ENCODE measurements around the gene TIAM2. TPM values are rescaled to one million over a fixed set of nuclear protein-coding genes. Genes with fewer than 3 reads are reported as not detected.

The TIAM2 gene
- total and polyA plus RNA-seq, 12 donors: 4.3 to 22.5 (median 11.8) TPM

DNA sequence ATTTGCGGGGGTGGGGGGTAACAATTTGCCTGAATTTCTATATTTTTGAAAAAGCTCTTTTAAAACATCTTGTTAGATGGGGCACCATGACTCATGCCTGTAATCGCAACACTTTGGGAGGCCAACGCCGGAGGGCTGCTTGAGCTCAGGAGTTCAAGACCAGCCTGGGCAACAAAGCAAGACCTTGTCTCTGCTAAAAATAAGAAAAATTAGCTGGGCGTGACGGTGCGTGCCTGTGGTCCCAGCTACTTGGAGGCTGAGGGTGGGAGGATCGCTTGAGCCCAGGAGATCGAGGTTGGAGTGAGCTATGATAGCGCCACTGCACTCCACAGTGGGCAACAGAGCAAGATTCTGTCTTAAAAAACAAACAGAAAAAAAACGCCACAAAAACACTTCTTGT is 41.5 kb upstream of the TIAM2 start:
- no peaks in the 10 kb centered on the region for H3K9me3 ChIP-seq
- H3K36me3 ChIP-seq: peaks cover 0 to 30% (median 0%) of the 10 kb centered on the region in 9 donors
- WGBS, 2 donors: 93 to 96% methylated on average over 11 of the region's 11 CpGs
- DNase-seq (no peak), ATAC-seq (no peak)
- TF ChIP-seq, protein P1, sequence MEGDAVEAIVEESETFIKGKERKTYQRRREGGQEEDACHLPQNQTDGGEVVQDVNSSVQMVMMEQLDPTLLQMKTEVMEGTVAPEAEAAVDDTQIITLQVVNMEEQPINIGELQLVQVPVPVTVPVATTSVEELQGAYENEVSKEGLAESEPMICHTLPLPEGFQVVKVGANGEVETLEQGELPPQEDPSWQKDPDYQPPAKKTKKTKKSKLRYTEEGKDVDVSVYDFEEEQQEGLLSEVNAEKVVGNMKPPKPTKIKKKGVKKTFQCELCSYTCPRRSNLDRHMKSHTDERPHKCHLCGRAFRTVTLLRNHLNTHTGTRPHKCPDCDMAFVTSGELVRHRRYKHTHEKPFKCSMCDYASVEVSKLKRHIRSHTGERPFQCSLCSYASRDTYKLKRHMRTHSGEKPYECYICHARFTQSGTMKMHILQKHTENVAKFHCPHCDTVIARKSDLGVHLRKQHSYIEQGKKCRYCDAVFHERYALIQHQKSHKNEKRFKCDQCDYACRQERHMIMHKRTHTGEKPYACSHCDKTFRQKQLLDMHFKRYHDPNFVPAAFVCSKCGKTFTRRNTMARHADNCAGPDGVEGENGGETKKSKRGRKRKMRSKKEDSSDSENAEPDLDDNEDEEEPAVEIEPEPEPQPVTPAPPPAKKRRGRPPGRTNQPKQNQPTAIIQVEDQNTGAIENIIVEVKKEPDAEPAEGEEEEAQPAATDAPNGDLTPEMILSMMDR (IDR thresholded peaks at IDR 0.05): no peak
- H3K4me3 ChIP-seq: no peak overlapping the region
- intact Hi-C loops (cut with DNase I): no loop called here
- H3K27ac ChIP-seq: no peak overlapping the region
- H3K4me1 ChIP-seq: no peaks in the 10 kb centered on the region
- H3K27me3 ChIP-seq: no peaks in the 10 kb centered on the region

DNA sequence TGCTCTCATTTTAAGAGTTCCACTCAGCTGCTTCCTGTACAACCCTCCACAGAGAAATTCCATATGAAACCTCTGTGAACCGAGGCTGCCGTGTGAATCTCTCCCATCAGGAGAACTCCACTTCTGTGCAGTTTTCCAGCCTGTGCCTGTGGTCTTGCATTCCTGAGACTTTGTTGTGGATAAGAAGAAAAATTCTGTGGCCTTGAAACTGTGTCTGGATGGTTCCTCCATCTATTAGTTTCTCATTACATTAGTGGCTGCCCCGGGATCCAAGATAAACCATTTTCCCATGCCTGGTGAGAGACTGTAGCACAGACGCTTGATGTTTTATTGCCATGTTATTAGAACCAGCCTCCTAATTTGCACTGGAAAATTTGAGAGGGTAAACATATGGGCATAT is 40.8 kb upstream of the TIAM2 start:
- WGBS, 2 donors: 86 to 90% methylated on average over 4 of the region's 4 CpGs
- no peak overlapping the region for H3K4me3 ChIP-seq
- H3K9me3 ChIP-seq: no peaks in the 10 kb centered on the region
- intact Hi-C loops (cut with DNase I): no loop called here
- H3K27ac ChIP-seq: no peak overlapping the region
- peaks cover 0 to 31% (median 0%) of the 10 kb centered on the region in 9 donors for H3K36me3 ChIP-seq
- H3K4me1 ChIP-seq: no peaks in the 10 kb centered on the region
- no peaks in the 10 kb centered on the region for H3K27me3 ChIP-seq
- DNase-seq (no peak), ATAC-seq (no peak)
- TF ChIP-seq, protein P1 (IDR thresholded peaks at IDR 0.05): no peak

DNA sequence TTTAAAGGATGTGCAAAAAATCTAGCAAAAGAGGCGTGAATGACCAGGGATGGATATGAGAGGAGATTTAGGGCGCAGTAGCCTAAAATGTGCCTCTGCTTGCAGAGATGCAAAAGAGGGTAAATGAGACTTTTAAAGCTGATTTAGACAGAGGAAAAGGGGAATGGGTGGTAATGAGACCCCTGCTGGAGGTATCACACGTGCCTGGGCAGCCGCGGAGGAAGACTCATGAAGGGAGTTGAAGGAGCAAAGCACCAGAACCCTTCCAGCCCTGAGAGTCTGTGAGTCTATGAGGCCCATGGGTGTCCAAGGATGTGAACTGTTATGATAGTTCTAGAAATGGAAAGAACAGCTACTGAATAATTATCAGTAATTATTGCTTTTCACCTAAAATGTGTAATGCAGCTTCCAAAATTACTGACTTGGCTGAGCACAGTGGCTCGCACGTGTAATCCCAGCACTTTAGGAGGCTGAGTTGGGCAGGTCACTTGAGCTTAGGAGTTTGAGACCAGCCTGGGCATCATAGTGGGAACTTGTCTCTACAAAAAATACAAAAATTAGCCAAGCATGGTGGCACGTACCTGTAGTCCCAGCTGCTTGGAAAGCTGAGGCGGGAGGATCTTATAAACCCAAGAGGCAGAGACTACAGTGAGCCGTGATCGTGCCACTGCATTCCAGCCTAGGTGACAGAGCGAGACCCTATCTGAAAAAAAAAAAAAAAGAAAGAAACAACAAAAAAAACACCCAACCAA is 38.2 kb upstream of the TIAM2 start:
- intact Hi-C loops (cut with DNase I): no loop called here

DNA sequence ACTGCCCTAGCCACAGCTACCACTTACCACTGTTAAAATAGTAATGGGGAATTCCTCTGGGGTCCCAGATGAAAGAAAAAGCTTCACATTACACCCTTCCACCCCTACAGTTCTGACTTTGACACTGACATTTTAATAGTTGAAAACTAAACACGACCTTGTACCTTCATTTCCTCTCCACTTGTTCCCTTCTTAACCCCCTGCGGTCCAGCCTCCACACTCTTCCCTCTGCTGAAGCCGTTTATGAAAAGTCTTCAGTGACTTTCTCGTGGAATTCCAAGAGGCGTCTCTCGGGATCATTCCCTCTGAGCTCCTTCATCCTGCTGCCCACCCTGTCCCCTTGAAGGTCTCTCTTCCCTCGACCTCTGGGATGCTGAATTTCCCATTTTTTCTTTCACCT is 36.6 kb upstream of the TIAM2 start:
- peaks cover 0 to 6% (median 0%) of the 10 kb centered on the region in 9 donors for H3K4me1 ChIP-seq
- DNase-seq (no peak), ATAC-seq (no peak)
- no peaks in the 10 kb centered on the region for H3K27me3 ChIP-seq
- no peaks in the 10 kb centered on the region for H3K9me3 ChIP-seq
- H3K27ac ChIP-seq: no peak overlapping the region
- TF ChIP-seq, protein P1 (IDR thresholded peaks at IDR 0.05): no peak
- 71 to 75% methylated on average over 7 of the region's 7 CpGs for WGBS, 2 donors
- intact Hi-C loops (cut with DNase I): no loop called here
- peaks cover 0 to 38% (median 0%) of the 10 kb centered on the region in 9 donors for H3K36me3 ChIP-seq
- H3K4me3 ChIP-seq: no peak overlapping the region

More for the DNA sequence above, 38.2 kb upstream of the TIAM2 start:
- no peak overlapping the region for H3K27ac ChIP-seq
- ATAC-seq: no peak
- peaks cover 0 to 6% (median 0%) of the 10 kb centered on the region in 9 donors for H3K4me1 ChIP-seq
- H3K27me3 ChIP-seq: no peaks in the 10 kb centered on the region
- no peak for DNase-seq
- no peak overlapping the region for H3K4me3 ChIP-seq
- H3K36me3 ChIP-seq: peaks cover 0 to 32% (median 0%) of the 10 kb centered on the region in 9 donors
- 89 to 91% methylated on average over 12 of the region's 12 CpGs for WGBS, 2 donors
- no peaks in the 10 kb centered on the region for H3K9me3 ChIP-seq
- TF ChIP-seq, protein P1 (IDR thresholded peaks at IDR 0.05): no peak
